OCI-LY3 (cell line): ENCODE measurements around the gene SDK1.

Experiments
- H2AFZ ChIP-seq: fragments of 200-600, 300-600 bp; shearing (Covaris generic); 2 replicates; pipeline ENCODE4 v1.6.0; 2014; ENCODE audit warnings: antibody characterized with exemption, low read depth, low read length
- H3K27ac ChIP-seq: fragments of 200-600, 300-600 bp; sonication (generic); 2 replicates; pipeline ENCODE4 v1.5.1; 2014; ENCODE audit warnings: mild to moderate bottlenecking, low read length, moderate library complexity, mixed read lengths
- H3K27me3 ChIP-seq: fragments of 200-600, 300-600 bp; sonication (generic); 2 replicates; pipeline ENCODE4 v1.6.1; 2014; ENCODE audit warnings: low read depth, low read length, mixed read lengths
- H3K36me3 ChIP-seq: fragments of 200-600, 300-600 bp; sonication (generic); replicated peaks from 2 replicates; pipeline ENCODE3; 2014; ENCODE audit warnings: low read depth, low read length, mixed read lengths
- H3K4me1 ChIP-seq: fragments of 300-600, 200-600 bp; sonication (generic); 2 replicates; pipeline ENCODE4 v1.6.1; 2014; ENCODE audit warnings: low read length, mixed read lengths
- H3K4me2 ChIP-seq: fragments of 200-600, 300-600 bp; sonication (generic); 2 replicates; pipeline ENCODE4 v1.6.1; 2014; ENCODE audit warnings: low read length, mixed read lengths
- H3K4me3 ChIP-seq: fragments of 300-600, 200-600 bp; sonication (generic); 2 replicates; pipeline ENCODE4 v1.5.1; 2014; ENCODE audit warnings: antibody characterized with exemption, mild to moderate bottlenecking, low read length, moderate library complexity
- H3K79me2 ChIP-seq: fragments of 300-600, 200-600 bp; shearing (Covaris generic); 2 replicates; pipeline ENCODE4 v1.6.1; 2014; ENCODE audit warnings: mild to moderate bottlenecking, low read length, mixed read lengths
- H3K9ac ChIP-seq: fragments of 300-600, 200-600 bp; shearing (Covaris generic); 2 replicates; pipeline ENCODE4 v1.6.0; 2014; ENCODE audit warnings: mild to moderate bottlenecking, low read length, moderate library complexity
- H3K9me3 ChIP-seq: fragments of 200-600, 300-600 bp; shearing (Covaris generic); 2 replicates; pipeline ENCODE4 v1.6.1; 2014; ENCODE audit warnings: low read length, mixed read lengths; ENCODE audit not compliant: insufficient read depth
- H4K20me1 ChIP-seq: fragments of 200-600, 300-600 bp; sonication (generic); 2 replicates; pipeline ENCODE4 v1.6.1; 2016; ENCODE audit warnings: low read length, mixed read lengths; ENCODE audit not compliant: insufficient read depth
- EZH2phosphoT487 ChIP-seq: fragments of 200-600 bp; shearing (Covaris generic); IDR thresholded peaks from 2 replicates; pipeline ENCODE4 v1.6.1; 2018; ENCODE audit warnings: antibody characterized with exemption, mixed run types, low read depth
- TF ChIP-seq, protein P1 (sequence below): fragments of 200-600, 300-600 bp; sonication (generic); IDR thresholded peaks from 2 replicates; pipeline ENCODE4 v1.5.1; 2014; ENCODE audit warnings: antibody characterized with exemption, low read length, low read depth

SDK1 gene

DNA sequence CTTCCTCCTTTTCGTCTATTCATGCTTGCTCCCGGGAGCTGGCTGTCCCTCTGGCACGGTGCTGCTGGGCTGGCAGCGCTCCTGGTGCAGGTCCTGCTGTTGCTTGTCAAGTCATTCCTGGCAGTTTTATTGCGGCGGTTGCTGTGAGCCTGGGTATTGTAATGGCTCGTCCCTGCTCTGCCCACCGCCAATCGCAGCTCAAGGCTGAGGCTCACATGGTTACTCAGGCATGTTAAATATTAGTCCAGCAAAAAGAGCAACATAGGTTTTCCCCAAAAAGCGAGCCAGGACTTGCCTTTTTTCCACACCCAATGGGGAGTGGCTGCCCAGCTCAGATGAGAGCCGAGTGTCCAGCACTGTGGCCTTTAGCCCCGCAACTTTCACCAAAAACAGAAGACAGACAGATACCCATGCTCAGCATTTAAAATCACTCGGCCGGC is 888.1 kb downstream of the SDK1 start:
- no peaks in the 10 kb centered on the region for H3K27me3 ChIP-seq
- no peaks in the 10 kb centered on the region for H3K4me1 ChIP-seq
- no peaks in the 10 kb centered on the region for H3K79me2 ChIP-seq
- no peaks in the 10 kb centered on the region for H3K36me3 ChIP-seq
- no peaks in the 10 kb centered on the region for H4K20me1 ChIP-seq
- H3K4me3 ChIP-seq, result no peak overlapping the region
- H3K9me3 ChIP-seq, result no peaks in the 10 kb centered on the region
- H3K4me2 ChIP-seq, result no peak overlapping the region
- no peak overlapping the region for H2AFZ ChIP-seq
- H3K27ac ChIP-seq, result no peak overlapping the region
- no peak for TF ChIP-seq EZH2phosphoT487
- TF ChIP-seq, protein P1, sequence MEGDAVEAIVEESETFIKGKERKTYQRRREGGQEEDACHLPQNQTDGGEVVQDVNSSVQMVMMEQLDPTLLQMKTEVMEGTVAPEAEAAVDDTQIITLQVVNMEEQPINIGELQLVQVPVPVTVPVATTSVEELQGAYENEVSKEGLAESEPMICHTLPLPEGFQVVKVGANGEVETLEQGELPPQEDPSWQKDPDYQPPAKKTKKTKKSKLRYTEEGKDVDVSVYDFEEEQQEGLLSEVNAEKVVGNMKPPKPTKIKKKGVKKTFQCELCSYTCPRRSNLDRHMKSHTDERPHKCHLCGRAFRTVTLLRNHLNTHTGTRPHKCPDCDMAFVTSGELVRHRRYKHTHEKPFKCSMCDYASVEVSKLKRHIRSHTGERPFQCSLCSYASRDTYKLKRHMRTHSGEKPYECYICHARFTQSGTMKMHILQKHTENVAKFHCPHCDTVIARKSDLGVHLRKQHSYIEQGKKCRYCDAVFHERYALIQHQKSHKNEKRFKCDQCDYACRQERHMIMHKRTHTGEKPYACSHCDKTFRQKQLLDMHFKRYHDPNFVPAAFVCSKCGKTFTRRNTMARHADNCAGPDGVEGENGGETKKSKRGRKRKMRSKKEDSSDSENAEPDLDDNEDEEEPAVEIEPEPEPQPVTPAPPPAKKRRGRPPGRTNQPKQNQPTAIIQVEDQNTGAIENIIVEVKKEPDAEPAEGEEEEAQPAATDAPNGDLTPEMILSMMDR, result no peak
- H3K9ac ChIP-seq, result no peak overlapping the region

DNA sequence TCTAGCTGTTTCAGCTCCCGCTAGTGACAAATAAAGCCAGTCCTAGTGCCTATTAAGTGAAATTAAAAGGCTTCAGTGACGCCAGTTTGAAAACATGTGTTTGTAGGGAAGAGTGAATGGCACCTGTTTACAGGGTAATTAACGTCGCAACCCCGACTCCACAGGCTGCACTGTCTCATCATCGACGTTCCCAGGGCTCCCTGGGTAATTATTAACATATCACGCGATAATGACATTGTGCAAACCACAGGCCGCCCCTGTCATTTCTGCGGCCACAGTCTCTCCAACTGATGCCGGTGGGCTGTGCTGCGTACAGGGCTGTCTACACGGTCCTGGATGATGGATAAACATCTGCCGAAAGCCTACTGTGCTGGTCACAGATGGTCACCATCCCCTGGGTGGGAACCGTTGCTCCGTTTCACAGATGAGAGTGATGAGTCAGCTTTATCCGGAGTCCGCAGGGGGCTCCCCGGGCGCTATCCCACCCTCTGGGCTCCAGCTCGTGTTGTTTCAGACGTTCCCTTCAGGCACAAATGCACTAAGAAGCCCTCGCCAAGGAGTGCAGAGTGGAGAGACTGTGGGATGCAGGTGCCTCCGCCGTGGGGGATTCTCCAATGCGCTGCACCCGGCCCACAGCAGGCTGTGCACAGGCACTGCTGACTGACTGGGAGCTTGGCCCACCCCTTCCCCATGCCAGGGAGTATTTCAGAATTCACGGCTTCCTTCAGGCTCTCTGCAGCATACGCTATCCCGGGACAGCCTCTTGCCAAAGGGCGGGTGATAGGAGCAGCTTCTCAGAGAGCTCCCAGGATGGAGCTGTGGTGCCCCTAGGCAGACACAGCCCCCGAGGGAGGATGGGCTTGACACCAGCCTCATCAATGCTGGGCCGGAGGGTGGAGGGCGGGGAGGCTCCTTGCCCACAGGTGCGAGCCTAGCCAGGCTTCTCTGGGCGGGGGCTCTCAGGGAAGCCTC is 889.2 kb downstream of the SDK1 start:
- no peak overlapping the region for H3K27ac ChIP-seq
- no peak overlapping the region for H3K9ac ChIP-seq
- H2AFZ ChIP-seq, result no peak overlapping the region
- H3K4me2 ChIP-seq, result no peak overlapping the region
- H3K9me3 ChIP-seq, result no peaks in the 10 kb centered on the region
- H3K36me3 ChIP-seq, result no peaks in the 10 kb centered on the region
- no peaks in the 10 kb centered on the region for H3K27me3 ChIP-seq
- no peaks in the 10 kb centered on the region for H4K20me1 ChIP-seq
- H3K4me3 ChIP-seq, result no peak overlapping the region
- no peaks in the 10 kb centered on the region for H3K4me1 ChIP-seq
- H3K79me2 ChIP-seq, result no peaks in the 10 kb centered on the region
- no peak for TF ChIP-seq EZH2phosphoT487
- TF ChIP-seq, protein P1, result no peak

DNA sequence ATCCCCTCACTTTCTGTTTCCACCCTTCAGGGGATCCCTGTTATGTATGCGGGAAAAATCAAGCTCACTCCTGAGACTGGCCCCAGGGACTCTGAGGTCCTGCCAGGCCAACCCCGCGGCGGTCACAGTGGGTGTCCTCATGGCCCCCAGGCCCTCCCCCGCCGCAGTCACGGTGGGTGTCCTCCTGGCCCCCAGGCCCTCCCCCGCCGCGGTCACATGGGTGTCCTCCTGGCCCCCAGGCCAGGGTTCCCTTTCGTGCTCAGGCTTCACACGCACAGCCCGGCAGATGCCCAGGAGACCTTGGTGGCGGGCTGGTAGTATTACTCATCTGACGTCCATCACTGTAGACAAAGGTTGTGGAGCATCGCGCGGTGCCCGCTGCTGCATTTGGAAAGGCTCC is 890.0 kb downstream of the SDK1 start:
- Histone ChIP-seq H3K27me3 (no peaks in the 10 kb centered on the region), H3K9ac (no peak overlapping the region), H3K36me3 (no peaks in the 10 kb centered on the region), H3K79me2 (no peaks in the 10 kb centered on the region), H4K20me1 (no peaks in the 10 kb centered on the region), H2AFZ (no peak overlapping the region), H3K4me2 (no peak overlapping the region), H3K9me3 (no peaks in the 10 kb centered on the region), H3K27ac (no peak overlapping the region), H3K4me3 (no peak overlapping the region), H3K4me1 (no peaks in the 10 kb centered on the region)
- TF ChIP-seq, protein P1, result no peak
- TF ChIP-seq EZH2phosphoT487, result no peak

DNA sequence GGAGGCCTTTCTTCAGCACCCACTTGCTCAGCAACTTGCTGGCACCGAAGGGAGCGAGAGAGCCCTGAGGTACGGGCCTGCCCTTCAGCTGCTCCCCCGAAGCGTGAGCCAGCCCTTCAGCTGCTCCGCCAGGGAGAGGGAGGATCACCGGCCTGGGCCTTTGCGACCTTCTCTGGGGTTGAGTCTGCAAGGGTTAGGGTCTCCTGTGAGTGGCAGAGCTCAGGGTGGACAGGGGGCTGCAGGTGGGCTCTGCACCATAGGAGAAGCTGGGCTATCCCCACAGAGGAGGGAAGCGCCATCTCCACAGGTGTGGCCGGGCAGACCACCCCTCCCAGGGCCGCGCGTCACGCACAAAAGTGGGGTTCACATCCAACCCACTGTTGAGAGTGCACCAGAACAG is 890.5 kb downstream of the SDK1 start:
- Histone ChIP-seq H3K9me3 (no peaks in the 10 kb centered on the region), H3K4me3 (no peak overlapping the region), H2AFZ (no peak overlapping the region), H3K9ac (no peak overlapping the region), H3K79me2 (no peaks in the 10 kb centered on the region), H3K27ac (no peak overlapping the region), H4K20me1 (no peaks in the 10 kb centered on the region), H3K36me3 (no peaks in the 10 kb centered on the region), H3K4me1 (no peaks in the 10 kb centered on the region), H3K27me3 (no peaks in the 10 kb centered on the region), H3K4me2 (no peak overlapping the region)
- TF ChIP-seq, protein P1, result no peak
- no peak for TF ChIP-seq EZH2phosphoT487
